HG02943 (cell line): ENCODE measurements around the gene CD1C.
"Not testable (repeated sequence)": the region's sequence is repeated elsewhere in the genome, so short reads cannot be mapped to it uniquely, and the experiment has no call there.

Source experiments
- ATAC-seq: cut with Tn5 transposase; IDR thresholded peaks from one replicate; pipeline ENCODE4 v1.9.1; 2021; ENCODE audit warnings: mild to moderate bottlenecking, low read depth, moderate library complexity; ENCODE audit not compliant: unreplicated experiment

The CD1C gene

DNA sequence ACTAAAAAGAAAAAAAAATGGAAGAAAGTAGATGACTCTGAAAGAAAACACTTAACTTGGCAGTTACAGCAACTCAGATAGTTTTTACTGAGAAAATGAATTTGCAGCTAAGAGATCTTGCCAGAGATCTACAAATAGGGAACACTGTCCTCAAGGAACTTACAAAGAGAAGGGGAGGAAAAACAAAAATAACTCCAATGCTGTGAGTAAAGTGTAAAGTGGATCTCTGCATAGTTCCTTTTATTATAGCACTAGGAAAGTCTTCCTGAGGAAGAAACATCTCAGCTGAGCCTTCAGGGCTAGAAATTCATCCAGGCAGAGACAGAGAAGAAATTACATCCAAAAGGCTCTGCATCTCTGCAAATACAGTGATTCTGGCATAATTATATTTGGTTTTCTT lies 37.8 kb downstream of the CD1C start:
- ATAC-seq = no peak

DNA sequence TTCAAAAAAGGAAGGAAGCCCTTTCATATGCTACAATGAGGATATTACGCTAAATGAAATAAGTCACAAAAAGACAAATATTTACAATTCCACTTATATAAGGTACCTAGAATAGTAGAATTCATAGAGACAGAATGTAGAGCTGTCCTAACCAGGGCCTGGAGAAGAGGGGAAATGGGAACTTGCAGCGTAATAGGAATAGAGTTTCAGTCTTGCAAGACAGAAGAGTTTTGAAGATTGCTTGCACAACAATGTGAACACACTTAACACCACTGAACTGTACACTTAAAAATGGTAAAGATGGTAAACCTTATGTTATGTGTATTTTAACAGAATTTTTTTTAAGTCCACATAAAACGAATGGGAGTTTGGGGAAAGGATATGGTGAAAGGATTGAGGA lies 38.7 kb downstream of the CD1C start:
- ATAC-seq = no peak

DNA sequence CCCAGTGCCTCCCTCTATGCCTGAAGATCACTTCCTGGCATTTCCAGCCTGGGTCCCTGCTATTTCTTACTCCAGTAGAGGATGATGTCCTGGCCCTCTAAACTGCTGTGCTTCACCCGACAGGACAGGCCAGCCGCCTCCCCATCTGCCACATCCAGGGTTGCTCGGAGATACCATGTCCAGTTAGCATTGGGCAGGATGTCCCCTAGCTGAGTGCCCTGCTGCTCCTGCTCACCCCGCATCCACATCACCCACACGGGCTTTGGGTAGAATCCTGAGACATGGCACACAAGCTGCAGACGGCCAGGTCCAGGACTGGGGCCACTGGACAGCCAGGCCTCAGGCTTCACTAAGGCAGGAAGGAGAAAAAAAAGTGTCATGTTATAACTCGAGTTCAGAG lies 39.6 kb downstream of the CD1C start:
- ATAC-seq = no peak

DNA sequence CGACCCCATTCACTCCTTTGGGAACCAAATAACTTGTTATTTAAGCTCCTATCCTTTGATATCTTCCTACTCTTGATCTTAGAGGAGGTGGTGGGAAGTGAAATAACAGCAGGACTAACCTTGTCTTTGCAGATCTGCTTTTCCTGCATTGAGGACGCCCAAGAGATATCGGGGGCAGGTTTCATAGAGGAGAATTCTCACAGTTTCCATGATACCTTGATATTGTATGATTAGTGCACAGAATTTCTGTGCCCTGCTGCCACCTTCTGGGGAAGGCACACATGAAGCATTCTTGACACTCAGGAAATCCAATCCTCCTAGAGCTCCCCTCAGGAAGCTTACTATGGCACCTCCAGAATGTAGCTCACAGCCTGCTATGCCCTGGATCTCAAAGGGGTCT lies 40.0 kb downstream of the CD1C start:
- ATAC-seq = no peak

DNA sequence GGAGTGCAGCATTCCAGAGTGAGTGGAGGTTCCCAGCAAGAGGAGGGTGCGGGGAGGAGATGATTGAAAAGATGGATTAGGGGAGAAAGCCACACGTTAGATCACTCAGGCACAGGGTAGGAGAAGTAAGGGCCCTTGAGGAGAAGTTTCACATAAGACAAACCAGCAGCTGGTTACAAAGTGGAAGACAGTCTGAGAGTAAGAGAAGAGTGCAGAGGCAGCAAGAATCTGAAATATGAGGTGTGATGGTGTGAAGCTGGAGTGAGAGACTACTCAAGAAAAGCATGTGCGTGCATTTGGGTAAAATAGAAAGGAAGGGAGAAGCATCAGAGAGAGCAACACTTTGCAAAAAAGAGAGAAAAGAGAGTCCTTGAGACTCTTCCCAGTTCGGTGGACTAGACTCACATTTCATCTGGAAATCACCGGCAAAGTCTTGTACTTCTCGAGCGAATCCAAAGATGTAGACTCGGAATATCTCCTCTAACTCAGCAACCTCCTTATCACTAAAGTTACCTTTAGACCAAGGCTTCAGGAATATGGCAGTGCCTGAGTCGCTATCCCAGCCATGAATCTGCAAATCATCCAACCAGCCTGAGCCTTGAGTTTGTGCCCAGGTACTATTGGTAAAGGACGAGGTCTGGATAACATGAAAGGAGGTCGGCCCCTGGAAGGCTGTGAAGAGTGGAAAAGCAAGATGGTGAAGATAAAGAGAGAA lies 40.8 kb downstream of the CD1C start:
- ATAC-seq = no peak

DNA sequence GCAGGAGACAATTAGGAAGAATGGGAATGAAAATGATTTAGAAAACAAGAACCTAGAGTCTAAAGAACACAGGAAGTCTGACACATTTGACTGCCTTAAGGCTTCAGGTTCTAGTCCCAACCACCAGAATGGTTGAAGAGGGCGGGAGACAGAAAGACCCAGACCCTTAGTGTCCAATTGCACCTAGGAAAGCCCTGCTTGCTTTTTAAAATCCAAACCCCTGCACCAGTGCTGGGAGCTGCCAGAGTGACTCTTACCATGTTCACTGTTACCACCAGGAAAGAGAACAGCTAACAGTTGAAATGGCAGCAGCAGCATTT lies 41.3 kb downstream of the CD1C start:
- no peak for ATAC-seq

DNA sequence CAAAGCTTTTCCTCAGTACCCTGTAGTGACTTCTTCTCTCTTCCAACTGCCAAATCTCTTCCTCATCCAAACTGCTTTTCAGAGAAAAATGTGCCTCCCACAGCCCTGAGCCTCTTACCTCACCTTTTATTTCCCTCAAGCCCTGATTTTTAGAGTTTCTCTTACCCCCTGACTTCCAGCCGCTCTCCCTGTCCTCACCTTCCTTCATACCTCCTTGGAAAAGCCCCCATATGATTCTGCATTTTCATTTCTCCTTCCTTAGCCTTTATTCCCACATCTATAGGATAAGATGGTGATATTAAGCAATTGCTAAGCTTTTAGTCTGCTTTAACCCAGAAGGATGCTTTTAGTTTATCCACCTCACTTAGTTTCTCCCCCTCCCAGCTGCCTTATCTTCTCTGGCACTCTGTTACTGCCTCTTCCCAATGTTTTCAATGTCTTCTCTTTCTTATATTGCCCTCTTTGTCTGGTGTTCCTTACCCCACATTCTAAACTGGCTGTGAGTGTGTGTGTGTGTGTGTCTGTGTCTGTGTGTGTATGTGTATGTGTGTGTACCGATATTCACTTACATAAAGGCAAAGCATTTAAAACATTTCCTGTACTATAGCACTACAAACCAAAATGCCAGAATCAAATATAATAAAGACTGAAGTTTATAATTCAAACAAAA lies 41.9 kb downstream of the CD1C start, which contains the start of gene CD1B:
Gene CD1B, minus strand, starts transcription at position 51 of the 670 bp plus-strand sequence. CDS start 108 bp downstream, outside the sequence.
- no peak for ATAC-seq

DNA sequence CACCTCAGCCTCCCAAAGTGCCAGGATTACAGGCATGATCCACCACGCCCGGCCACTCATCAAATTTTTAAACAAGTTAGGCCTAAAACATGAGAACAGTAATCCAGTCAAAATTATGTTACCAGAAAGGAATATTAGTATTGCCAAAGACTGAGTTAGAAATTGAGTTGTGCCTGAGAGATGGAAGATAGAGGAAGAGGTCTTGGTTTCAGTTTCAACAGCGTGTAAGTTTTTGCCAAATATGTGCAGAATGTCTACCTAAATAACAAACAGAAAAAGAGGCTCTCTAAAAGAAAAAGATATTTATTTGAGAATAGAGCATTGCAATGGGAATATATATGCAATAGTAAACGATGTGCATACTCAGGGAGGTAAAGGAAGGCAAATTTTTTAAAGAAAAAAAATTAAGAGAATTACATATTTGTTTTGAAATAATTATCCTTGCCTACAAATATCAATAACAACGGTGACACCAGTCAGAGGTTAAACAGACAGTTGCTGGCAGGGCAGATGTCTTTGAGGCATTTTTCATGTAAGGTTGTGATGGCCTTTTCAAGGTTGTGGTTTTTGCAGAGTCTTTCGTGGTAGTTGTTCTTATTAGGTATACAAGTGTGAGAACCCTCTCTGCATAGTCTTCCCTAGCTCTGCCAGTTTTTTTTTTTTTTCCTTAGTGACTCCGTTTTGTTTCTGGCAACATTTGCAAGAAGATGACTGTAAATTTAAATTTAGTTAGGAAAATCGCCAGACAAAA lies 43.9 kb downstream of the CD1C start:
- no peak for ATAC-seq

DNA sequence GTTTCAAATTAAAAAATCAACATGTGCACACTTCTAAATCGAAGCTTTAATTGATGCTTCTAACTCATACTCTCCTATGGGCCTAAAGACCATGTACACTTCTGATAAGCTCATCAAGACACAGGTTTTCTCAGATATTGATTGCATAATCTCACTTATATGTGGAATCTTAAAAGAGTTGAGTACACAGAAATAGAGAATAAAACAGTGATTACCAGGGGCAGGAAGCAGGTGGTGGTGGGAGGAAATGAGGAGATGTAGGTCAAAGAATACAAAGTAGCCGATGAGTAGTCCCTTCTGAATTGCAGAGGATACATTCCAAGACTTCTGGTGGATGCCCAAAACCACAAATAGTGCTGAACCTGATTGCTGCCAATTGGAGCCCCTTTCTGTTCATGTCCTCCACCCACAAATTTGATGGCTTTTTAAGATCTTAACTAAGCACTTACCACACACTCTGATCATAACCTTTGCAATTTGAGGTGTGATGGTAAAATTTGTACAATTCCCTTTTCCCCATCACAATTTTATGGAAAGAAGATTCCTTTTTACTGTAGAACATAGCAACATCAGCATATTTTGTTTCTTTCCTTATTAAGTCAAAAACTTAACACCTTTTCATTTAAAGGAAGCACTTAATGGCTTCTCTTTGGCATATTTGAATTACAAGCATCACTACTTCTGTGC lies 44.9 kb downstream of the CD1C start:
- ATAC-seq = no peak

DNA sequence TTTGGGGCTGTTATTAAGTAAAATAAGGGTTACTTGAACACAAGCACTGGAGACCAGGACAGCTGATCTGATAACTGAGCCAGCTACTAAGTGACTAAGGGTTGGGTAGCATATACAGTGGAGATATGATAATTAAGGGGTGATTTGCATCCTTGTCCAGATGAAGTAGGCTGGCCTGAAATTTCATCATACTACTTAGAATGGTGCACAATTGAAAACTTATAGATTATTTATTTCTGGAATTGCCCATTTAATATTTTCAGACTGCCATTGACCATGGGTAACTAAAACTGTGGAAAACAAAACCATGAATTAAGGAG lies 45.5 kb downstream of the CD1C start:
- no peak for ATAC-seq

DNA sequence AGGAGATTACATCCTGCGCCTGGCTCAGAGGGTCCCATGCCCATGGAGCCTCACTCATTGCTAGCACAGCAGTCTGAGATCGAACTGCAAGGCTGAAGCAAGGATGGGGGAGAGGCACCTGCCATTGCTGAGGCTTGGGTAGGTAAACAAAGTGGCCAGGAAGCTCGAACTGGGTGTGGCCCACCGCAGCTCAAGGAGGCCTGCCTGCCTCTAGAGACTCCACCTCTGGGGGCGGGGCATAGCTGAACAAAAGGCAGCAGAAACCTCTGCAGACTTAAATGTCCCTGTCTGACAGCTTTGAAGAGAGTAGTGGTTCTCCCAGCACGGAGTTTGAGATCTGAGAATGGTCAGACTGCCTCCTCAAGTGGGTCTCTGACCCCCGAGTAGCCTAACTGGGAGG lies 46.7 kb downstream of the CD1C start:
- ATAC-seq = not testable (repeated sequence)
